Neural cell (in vitro differentiated cells): ENCODE data around the gene CGB8.

Source experiments
- CTCF ChIP-seq: fragments of 450-650 bp; IDR thresholded peaks from 2 replicates; pipeline ENCODE4 v1.5.1; 2014; ENCODE audit warnings: antibody characterized with exemption, mild to moderate bottlenecking, moderate library complexity; ENCODE audit not compliant: poor library complexity, severe bottlenecking
- EZH2 ChIP-seq: fragments of 200-600, 300-800 bp; shearing (Covaris generic), sonication (generic); IDR thresholded peaks from 2 replicates; pipeline ENCODE4 v1.6.1; 2014; ENCODE audit warnings: antibody characterized with exemption, low read length, borderline replicate concordance, mild to moderate bottlenecking; ENCODE audit not compliant: insufficient read depth, poor library complexity, severe bottlenecking
- POLR2AphosphoS5 ChIP-seq: IDR thresholded peaks from 2 replicates; pipeline ENCODE4 v1.6.1; 2012
- RAD21 ChIP-seq: fragments of 450-650 bp; conservative IDR thresholded peaks from 2 replicates; pipeline ENCODE4 v1.6.1; 2014; ENCODE audit warnings: antibody characterized with exemption, mild to moderate bottlenecking, moderate library complexity
- TAF1 ChIP-seq: IDR thresholded peaks from 2 replicates; pipeline ENCODE4 v1.6.1; 2012; ENCODE audit warnings: low read depth

GRCh38 chr19:49014870-49015255 lies 34.0 kb downstream of the CGB8 start:
- no peak for TF ChIP-seq CTCF
- no peak for TF ChIP-seq EZH2
- TF ChIP-seq POLR2AphosphoS5, result no peak
- TF ChIP-seq RAD21, result no peak
- no peak for TF ChIP-seq TAF1
